CD4-positive, alpha-beta T cell treated with Interleukin-15 for 1 hour (primary cell): ENCODE results near the gene ZSWIM1.

Source experiments
- DNase-seq: peaks from one replicate; pipeline ENCODE4 v3.0.0-alpha.2; 2020

The ZSWIM1 gene

DNA sequence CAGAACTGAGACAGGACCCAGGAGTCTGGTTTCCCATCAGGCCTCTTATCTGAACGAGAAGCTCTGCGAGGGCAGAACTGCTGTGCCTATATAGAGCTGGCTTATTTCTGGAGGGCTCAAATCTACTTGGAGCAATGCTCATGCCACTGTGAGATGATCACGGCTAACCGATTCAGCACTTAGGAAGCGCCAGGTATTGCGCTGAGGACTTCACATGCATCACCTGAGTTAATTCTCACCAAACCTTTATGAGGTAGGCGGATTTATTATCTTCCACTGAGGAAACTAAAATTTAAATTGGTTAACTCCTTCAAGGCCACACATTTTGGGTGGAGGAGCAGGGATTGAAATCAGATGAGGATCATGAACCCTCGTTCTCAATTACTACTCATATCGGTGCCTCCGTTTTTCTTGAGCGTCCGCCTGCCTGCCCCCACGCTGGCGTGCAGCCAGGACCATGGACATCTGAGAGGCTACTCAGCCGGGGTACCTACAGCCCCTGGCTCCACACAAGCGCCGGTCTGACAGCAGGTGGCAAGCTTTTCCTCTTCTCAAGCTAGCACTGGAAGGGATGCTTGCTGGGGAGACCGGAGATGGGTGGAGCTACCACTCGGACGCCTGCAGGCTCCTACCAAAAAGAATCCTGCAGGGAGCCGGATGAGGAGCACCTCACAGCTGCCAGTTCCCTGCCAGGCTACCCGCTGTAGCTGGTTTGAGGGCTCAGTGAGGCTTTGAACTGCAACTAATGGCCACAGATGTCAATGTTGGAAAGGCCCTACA is 52.4 kb downstream of the ZSWIM1 start:
- DNase-seq, result peak; percentile 70

DNA sequence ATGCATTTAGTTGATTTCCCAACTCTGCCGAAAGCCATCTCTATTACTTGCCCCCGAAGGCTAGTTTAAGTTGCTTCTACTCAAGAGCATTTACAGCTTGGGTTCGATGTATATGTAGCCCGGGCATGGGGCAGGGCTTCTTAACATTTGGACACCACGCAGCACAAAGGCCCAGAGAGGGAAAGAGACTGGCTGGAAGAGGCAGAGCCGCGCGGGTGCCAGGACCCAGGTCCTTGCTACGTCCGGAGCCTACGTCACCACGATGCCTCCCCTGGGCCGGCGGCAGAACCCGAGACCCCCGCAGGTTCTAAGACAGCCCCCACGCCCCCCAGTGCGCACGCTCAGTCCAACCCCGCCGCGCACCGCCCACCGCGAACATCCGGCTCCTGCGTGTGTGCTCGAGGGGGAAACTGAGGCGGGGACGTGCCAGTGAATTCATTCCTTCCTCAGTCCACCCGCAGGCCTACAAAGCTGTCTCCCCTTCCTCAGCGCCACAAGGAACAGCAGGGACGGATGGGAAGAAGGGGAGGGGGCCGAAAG is 53.1 kb downstream of the ZSWIM1 start:
- peak; percentile 58 for DNase-seq
